ENCODE results near the gene OFD1.

OFD1 gene

DNA sequence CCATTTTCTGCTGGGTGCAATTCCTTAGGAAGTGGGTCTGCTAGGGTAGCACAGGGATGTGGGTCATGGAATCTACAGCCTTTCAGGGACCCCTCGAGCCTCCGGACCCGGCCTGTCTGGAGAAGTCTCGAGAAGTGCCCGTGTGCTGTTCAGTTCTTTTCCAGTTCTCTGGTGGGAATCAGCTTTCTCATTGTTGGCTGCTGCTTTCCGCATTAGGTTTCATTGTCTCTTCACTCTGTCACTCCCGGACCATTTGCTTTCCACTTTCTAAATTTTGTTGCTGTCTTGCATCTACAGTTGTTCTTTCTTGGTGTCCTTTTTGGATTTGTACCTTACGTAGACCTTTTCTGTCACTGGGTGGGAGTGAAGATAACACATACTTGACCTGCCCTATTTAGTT is 39.6 kb upstream of the OFD1 start:
- H3K9ac ChIP-seq (ENCODE audit: low read length) = peak overlapping the region; percentile 46
- no peaks in the 10 kb centered on the region for H3K79me1 ChIP-seq (replicated peaks; ENCODE audit: low read length, poor library complexity, severe bottlenecking)
- H4K91ac ChIP-seq (ENCODE audit: low read length) = no peak overlapping the region
- H2AK5ac ChIP-seq (ENCODE audit: low read length, severe bottlenecking) = no peak overlapping the region
- no peak overlapping the region for H4K8ac ChIP-seq (ENCODE audit: low read length)
- H3K4me2 ChIP-seq (ENCODE audit: low read length, poor library complexity, severe bottlenecking) = no peak overlapping the region
- WGBS = 99% methylated on average over 7 of the region's 8 CpGs
- no peak overlapping the region for H3K23ac ChIP-seq (ENCODE audit: low read length in 2 of 2)
- no peak overlapping the region for H3K4ac ChIP-seq (ENCODE audit: low read depth in 1 of 2, low read length in 2 of 2)
- no peak overlapping the region for H3K18ac ChIP-seq (ENCODE audit: low read depth in 1 of 2, low read length in 2 of 2)
- H2AFZ ChIP-seq (ENCODE audit: low read depth, low read length) = no peak overlapping the region
- H3K36me3 ChIP-seq (ENCODE audit: control insufficient read depth in 1 of 2, insufficient read depth in 2 of 2, low read depth in 1 of 2, low read length in 2 of 2) = peaks cover 0 to 4% of the 10 kb centered on the region in 2 experiments
- no peak for DNase-seq
- H3K9me3 ChIP-seq (ENCODE audit: control insufficient read depth, low read length) = no peaks in the 10 kb centered on the region
- H2BK15ac ChIP-seq (ENCODE audit: low read depth, poor library complexity, severe bottlenecking) = no peak overlapping the region
- no peak overlapping the region for H2BK12ac ChIP-seq (ENCODE audit: low read length in 2 of 2)
- H3K4me1 ChIP-seq (ENCODE audit: control insufficient read depth, insufficient read depth, low read depth, low read length) = peaks cover 4% of the 10 kb centered on the region
- H3K27ac ChIP-seq (ENCODE audit: low read length, poor library complexity, severe bottlenecking) = no peak overlapping the region
- H3K14ac ChIP-seq (ENCODE audit: low read length in 2 of 2) = no peak overlapping the region
- H2BK5ac ChIP-seq (ENCODE audit: low read depth, low read length, poor library complexity, severe bottlenecking) = no peak overlapping the region
- H2BK120ac ChIP-seq (ENCODE audit: low read depth, low read length) = no peak overlapping the region
- H3K27me3 ChIP-seq (ENCODE audit: control insufficient read depth in 1 of 2, insufficient read depth in 1 of 2, low read length in 2 of 2) = peaks cover 0 to 9% of the 10 kb centered on the region in 2 experiments
- H3K4me3 ChIP-seq (ENCODE audit: insufficient read depth in 1 of 2, low read depth in 1 of 2, low read length in 2 of 2) = peak overlapping the region in 1 of 2 experiments; percentile 29

DNA sequence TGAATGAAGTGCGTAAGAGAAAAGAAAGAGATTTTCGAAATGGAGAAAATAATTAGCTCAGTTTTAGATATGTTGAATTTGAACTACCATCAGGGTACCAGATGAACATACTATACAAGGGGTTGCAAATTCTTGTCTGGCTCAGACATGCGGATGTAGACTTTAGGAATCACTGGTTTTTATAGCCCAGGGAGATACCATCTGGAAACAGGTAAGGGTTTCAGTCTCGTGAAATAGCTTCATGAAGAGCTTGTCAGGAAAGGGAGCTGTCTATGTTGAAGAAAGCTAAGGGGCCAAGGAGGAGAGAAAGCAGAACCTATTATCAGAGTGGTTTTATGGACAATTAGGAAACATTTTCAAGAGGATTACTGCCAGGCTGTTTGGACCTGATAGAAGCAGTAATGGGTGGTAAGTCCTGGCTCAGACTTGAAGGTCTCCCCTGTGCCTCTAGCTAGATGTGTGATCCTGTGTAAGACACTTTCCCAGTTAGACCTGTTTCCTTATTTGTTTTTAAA is 38.9 kb upstream of the OFD1 start:
- no peak overlapping the region for H3K4me3 ChIP-seq (ENCODE audit: insufficient read depth in 1 of 2, low read depth in 1 of 2, low read length in 2 of 2)
- no peaks in the 10 kb centered on the region for H3K79me1 ChIP-seq (replicated peaks; ENCODE audit: low read length, poor library complexity, severe bottlenecking)
- no peaks in the 10 kb centered on the region for H3K9me3 ChIP-seq (ENCODE audit: control insufficient read depth, low read length)
- H2BK5ac ChIP-seq (ENCODE audit: low read depth, low read length, poor library complexity, severe bottlenecking) = no peak overlapping the region
- no peak overlapping the region for H4K91ac ChIP-seq (ENCODE audit: low read length)
- H2BK12ac ChIP-seq (ENCODE audit: low read length in 2 of 2) = no peak overlapping the region
- H3K27ac ChIP-seq (ENCODE audit: low read length, poor library complexity, severe bottlenecking) = no peak overlapping the region
- H2BK120ac ChIP-seq (ENCODE audit: low read depth, low read length) = no peak overlapping the region
- H2BK15ac ChIP-seq (ENCODE audit: low read depth, poor library complexity, severe bottlenecking) = no peak overlapping the region
- peaks cover 0 to 9% of the 10 kb centered on the region in 2 experiments for H3K27me3 ChIP-seq (ENCODE audit: control insufficient read depth in 1 of 2, insufficient read depth in 1 of 2, low read length in 2 of 2)
- H2AFZ ChIP-seq (ENCODE audit: low read depth, low read length) = no peak overlapping the region
- H3K4me1 ChIP-seq (ENCODE audit: control insufficient read depth, insufficient read depth, low read depth, low read length) = peaks cover 4% of the 10 kb centered on the region
- no peak overlapping the region for H3K18ac ChIP-seq (ENCODE audit: low read depth in 1 of 2, low read length in 2 of 2)
- no peak overlapping the region for H3K23ac ChIP-seq (ENCODE audit: low read length in 2 of 2)
- no peak overlapping the region for H3K9ac ChIP-seq (ENCODE audit: low read length)
- no peak overlapping the region for H2AK5ac ChIP-seq (ENCODE audit: low read length, severe bottlenecking)
- no peak for DNase-seq
- no peak overlapping the region for H3K14ac ChIP-seq (ENCODE audit: low read length in 2 of 2)
- H3K36me3 ChIP-seq (ENCODE audit: control insufficient read depth in 1 of 2, insufficient read depth in 2 of 2, low read depth in 1 of 2, low read length in 2 of 2) = peaks cover 0 to 4% of the 10 kb centered on the region in 2 experiments
- no peak overlapping the region for H4K8ac ChIP-seq (ENCODE audit: low read length)
- no peak overlapping the region for H3K4me2 ChIP-seq (ENCODE audit: low read length, poor library complexity, severe bottlenecking)
- WGBS = 99% methylated on average over 4 of the region's 4 CpGs
- H3K4ac ChIP-seq (ENCODE audit: low read depth in 1 of 2, low read length in 2 of 2) = no peak overlapping the region

DNA sequence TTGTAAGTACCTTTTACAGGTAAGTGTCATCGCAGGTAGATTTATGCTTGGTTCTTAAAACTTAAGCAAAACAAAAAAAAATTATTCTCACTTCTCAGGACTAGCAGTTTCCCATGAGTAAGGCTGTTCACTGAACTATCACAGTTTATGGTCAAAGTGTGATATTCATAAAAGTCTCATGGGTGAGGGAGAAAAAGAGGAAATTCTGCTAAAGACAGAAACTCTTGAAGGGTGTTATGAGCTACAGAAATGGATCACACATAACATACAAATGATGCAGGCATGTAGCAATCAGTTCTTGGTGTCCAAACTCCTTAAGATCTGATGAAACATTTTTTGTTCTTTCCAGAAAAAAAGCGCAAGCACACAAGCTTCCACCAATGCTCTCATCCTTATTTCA is 37.1 kb upstream of the OFD1 start:
- Histone ChIP-seq H2BK15ac (ENCODE audit: low read depth, poor library complexity, severe bottlenecking) (no peak overlapping the region), H2AK5ac (ENCODE audit: low read length, severe bottlenecking) (no peak overlapping the region), H3K14ac (ENCODE audit: low read length in 2 of 2) (no peak overlapping the region), H3K27ac (ENCODE audit: low read length, poor library complexity, severe bottlenecking) (no peak overlapping the region), H2AFZ (ENCODE audit: low read depth, low read length) (no peak overlapping the region), H2BK5ac (ENCODE audit: low read depth, low read length, poor library complexity, severe bottlenecking) (no peak overlapping the region), H3K79me1 (replicated peaks; ENCODE audit: low read length, poor library complexity, severe bottlenecking) (no peaks in the 10 kb centered on the region), H3K36me3 (ENCODE audit: control insufficient read depth in 1 of 2, insufficient read depth in 2 of 2, low read depth in 1 of 2, low read length in 2 of 2) (peaks cover 0 to 9% of the 10 kb centered on the region in 2 experiments), H3K4me2 (ENCODE audit: low read length, poor library complexity, severe bottlenecking) (no peak overlapping the region), H3K9ac (ENCODE audit: low read length) (no peak overlapping the region), H3K27me3 (ENCODE audit: control insufficient read depth in 1 of 2, insufficient read depth in 1 of 2, low read length in 2 of 2) (peaks cover 0 to 9% of the 10 kb centered on the region in 2 experiments), H4K91ac (ENCODE audit: low read length) (no peak overlapping the region), H3K4me1 (ENCODE audit: control insufficient read depth, insufficient read depth, low read depth, low read length) (peaks cover 5% of the 10 kb centered on the region), H3K9me3 (ENCODE audit: control insufficient read depth, low read length) (no peaks in the 10 kb centered on the region), H3K23ac (ENCODE audit: low read length in 2 of 2) (no peak overlapping the region), H3K4ac (ENCODE audit: low read depth in 1 of 2, low read length in 2 of 2) (no peak overlapping the region), H2BK120ac (ENCODE audit: low read depth, low read length) (no peak overlapping the region), H3K18ac (ENCODE audit: low read depth in 1 of 2, low read length in 2 of 2) (no peak overlapping the region), H4K8ac (ENCODE audit: low read length) (no peak overlapping the region), H3K4me3 (ENCODE audit: insufficient read depth in 1 of 2, low read depth in 1 of 2, low read length in 2 of 2) (no peak overlapping the region), H2BK12ac (ENCODE audit: low read length in 2 of 2) (no peak overlapping the region)
- no CpG with 5 or more reads among the region's 2 CpGs for WGBS
- DNase-seq = no peak

DNA sequence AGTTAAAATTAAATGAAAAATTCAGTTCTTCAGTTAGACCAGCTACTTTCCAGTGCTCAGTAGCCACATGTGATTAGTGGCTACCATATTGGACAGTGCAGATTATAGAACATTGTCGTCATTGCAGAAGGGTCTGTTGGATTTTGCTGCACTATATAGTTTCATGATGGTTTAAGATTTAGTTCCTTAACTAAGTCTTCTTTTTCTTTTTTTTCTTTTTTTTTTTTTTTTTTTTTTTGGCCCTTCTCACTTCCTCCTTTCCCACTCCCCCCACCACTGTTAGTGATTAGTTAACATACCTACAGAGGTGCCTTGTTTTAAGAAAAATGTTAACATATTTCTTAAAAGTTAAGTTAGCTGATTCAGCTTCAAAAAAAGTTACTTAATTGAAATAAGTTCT is 36.6 kb upstream of the OFD1 start:
- Histone ChIP-seq H2BK120ac (ENCODE audit: low read depth, low read length) (no peak overlapping the region), H3K79me1 (replicated peaks; ENCODE audit: low read length, poor library complexity, severe bottlenecking) (no peaks in the 10 kb centered on the region)
- no CpG with 5 or more reads among the region's 1 CpG for WGBS

More for the DNA sequence above, 36.6 kb upstream of the OFD1 start:
- Histone ChIP-seq H2BK15ac (ENCODE audit: low read depth, poor library complexity, severe bottlenecking) (no peak overlapping the region), H4K91ac (ENCODE audit: low read length) (no peak overlapping the region), H3K4me3 (ENCODE audit: insufficient read depth in 1 of 2, low read depth in 1 of 2, low read length in 2 of 2) (no peak overlapping the region), H3K27ac (ENCODE audit: low read length, poor library complexity, severe bottlenecking) (no peak overlapping the region), H2BK12ac (ENCODE audit: low read length in 2 of 2) (no peak overlapping the region), H3K27me3 (ENCODE audit: control insufficient read depth in 1 of 2, insufficient read depth in 1 of 2, low read length in 2 of 2) (peaks cover 0 to 4% of the 10 kb centered on the region in 2 experiments), H2AK5ac (ENCODE audit: low read length, severe bottlenecking) (no peak overlapping the region), H3K23ac (ENCODE audit: low read length in 2 of 2) (no peak overlapping the region), H4K8ac (ENCODE audit: low read length) (no peak overlapping the region), H3K4me1 (ENCODE audit: control insufficient read depth, insufficient read depth, low read depth, low read length) (peaks cover 5% of the 10 kb centered on the region), H3K14ac (ENCODE audit: low read length in 2 of 2) (no peak overlapping the region), H3K4me2 (ENCODE audit: low read length, poor library complexity, severe bottlenecking) (no peak overlapping the region), H3K18ac (ENCODE audit: low read depth in 1 of 2, low read length in 2 of 2) (no peak overlapping the region), H3K36me3 (ENCODE audit: control insufficient read depth in 1 of 2, insufficient read depth in 2 of 2, low read depth in 1 of 2, low read length in 2 of 2) (peaks cover 0 to 9% of the 10 kb centered on the region in 2 experiments), H2BK5ac (ENCODE audit: low read depth, low read length, poor library complexity, severe bottlenecking) (no peak overlapping the region), H3K9me3 (ENCODE audit: control insufficient read depth, low read length) (no peaks in the 10 kb centered on the region), H3K4ac (ENCODE audit: low read depth in 1 of 2, low read length in 2 of 2) (no peak overlapping the region), H2AFZ (ENCODE audit: low read depth, low read length) (no peak overlapping the region), H3K9ac (ENCODE audit: low read length) (no peak overlapping the region)
- no peak for DNase-seq

Measured in mesenchymal stem cell (in vitro differentiated cells and primary cell).